K562 (cell line): ENCODE measurements around the gene RBMX. TPM values are rescaled to one million over a fixed set of nuclear protein-coding genes. Genes with fewer than 3 reads are reported as not detected.

Source experiments
- ATAC-seq: fragments of 200-7000 bp; cut with Tn5 transposase; 3 replicates; pipeline ENCODE4 v1.9.1; 2020; ENCODE audit warnings: moderate library complexity
- BruUV-seq: library from RNA; stranded (reverse); fragments of 400-500 nt; replicated peaks from 2 replicates; lab custom pipeline; 2021; lab: Mats Ljungman, UMichigan
- CTCF ChIA-PET: fragments of 300-600 bp; formaldehyde crosslinking; extraction: SDS; loops from one replicate; lab custom pipeline; 2021; ENCODE audit warnings: low intra/inter-chr PET ratio; lab: Yijun Ruan, JAX
- POLR2A ChIA-PET: fragments of 300-600, 350-650 bp; sonication (Branson Sonifier 250); formaldehyde crosslinking; extraction: SDS; loops from one replicate; lab custom pipeline; 2021; ENCODE audit warnings: antibody characterized with exemption, inconsistent platforms; lab: Yijun Ruan, JAX
- DNase-seq, 4 experiments: peaks; one replicate each; pipeline versions ENCODE4 v3.0.0 to v3.0.0-alpha.2; 2011 to 2018; ENCODE audit warnings: low spot score in 3 of 4, mixed read lengths in 3 of 4; ENCODE audit errors: extremely low read depth in 1 of 4
- FAIRE-seq: peaks from 2 replicates; lab custom pipeline; 2011; peaks lifted over from hg19 to GRCh38; lab: Jason Lieb, UNC
- H2AFZ ChIP-seq: 2 replicates; pipeline ENCODE4 v1.6.0; 2011; ENCODE audit warnings: low read depth, low read length, control low read depth, inconsistent platforms
- H3K27ac ChIP-seq: fragments of 200-600 bp; 3 replicates; pipeline ENCODE4 v1.8.0; 2011; ENCODE audit warnings: low read depth, mild to moderate bottlenecking, control low read depth, inconsistent platforms, low read length, moderate library complexity, mixed read lengths; ENCODE audit errors: extremely low read depth
- H3K27me3 ChIP-seq, 2 experiments: fragments of 300-600 bp in 1 of 2; 2 replicates in 1 of 2; 3 replicates in 1 of 2; pipeline versions ENCODE4 v1.6.0 to v1.8.0; 2011; ENCODE audit warnings: inconsistent platforms in 2 of 2, low read length in 2 of 2, mild to moderate bottlenecking in 1 of 2, mixed read lengths in 1 of 2, moderate library complexity in 1 of 2; ENCODE audit not compliant: control insufficient read depth in 2 of 2, insufficient read depth in 2 of 2
- H3K36me3 ChIP-seq: fragments of 300-600 bp; 3 replicates; pipeline ENCODE4 v1.8.0; 2011; ENCODE audit warnings: mild to moderate bottlenecking, low read length, inconsistent platforms; ENCODE audit not compliant: control insufficient read depth, insufficient read depth
- H3K4me1 ChIP-seq, 2 experiments: fragments of 200-600 bp in 1 of 2; replicated peaks in 1 of 2; 2 replicates in 1 of 2; 3 replicates in 1 of 2; pipeline versions ENCODE4 v1.5.1 to v1.8.0; 2011; ENCODE audit warnings: inconsistent platforms in 2 of 2, low read length in 2 of 2, mild to moderate bottlenecking in 1 of 2, mixed read lengths in 1 of 2, moderate library complexity in 1 of 2; ENCODE audit not compliant: control insufficient read depth in 2 of 2, insufficient read depth in 2 of 2
- H3K4me2 ChIP-seq: 2 replicates; pipeline ENCODE4 v1.6.1; 2011; ENCODE audit warnings: low read length, control low read depth, inconsistent platforms, mixed read lengths; ENCODE audit not compliant: insufficient read depth
- H3K4me3 ChIP-seq: fragments of 200-600 bp; sonication (generic), shearing (Covaris generic); 2 replicates; pipeline ENCODE4 v1.5.1; 2016; ENCODE audit warnings: control low read depth, inconsistent platforms
- H3K79me2 ChIP-seq: fragments of 200-600 bp; 3 replicates; pipeline ENCODE4 v1.8.0; 2011; ENCODE audit warnings: low read length, inconsistent platforms; ENCODE audit not compliant: control insufficient read depth, insufficient read depth
- H3K9ac ChIP-seq, 2 experiments: 2 replicates each; pipeline versions ENCODE4 v1.6.0 to v1.6.1; 2011; ENCODE audit warnings: low read depth in 2 of 2, low read length in 2 of 2, control low read depth in 1 of 2, inconsistent platforms in 1 of 2, mild to moderate bottlenecking in 1 of 2, mixed read lengths in 1 of 2; ENCODE audit not compliant: insufficient read depth in 1 of 2
- H3K9me1 ChIP-seq: one replicate; pipeline ENCODE4 v1.6.0; 2011; ENCODE audit warnings: inconsistent platforms, mild to moderate bottlenecking, low read length, moderate library complexity; ENCODE audit not compliant: control insufficient read depth, insufficient read depth
- H3K9me3 ChIP-seq: replicated peaks from 2 replicates; pipeline ENCODE4 v1.5.1; 2011; ENCODE audit warnings: low read depth, low read length, inconsistent platforms; ENCODE audit not compliant: control insufficient read depth, insufficient read depth
- H4K20me1 ChIP-seq: replicated peaks from 2 replicates; pipeline ENCODE4 v1.6.1; 2011; ENCODE audit warnings: low read length, inconsistent platforms, mixed read lengths; ENCODE audit not compliant: control insufficient read depth, insufficient read depth
- CBX8 ChIP-seq: fragments of 200-600 bp; sonication (generic); IDR thresholded peaks from 2 replicates; pipeline ENCODE4 v1.6.1; 2012; ENCODE audit warnings: borderline replicate concordance, mixed run types, low read depth, mild to moderate bottlenecking, moderate library complexity, mixed read lengths, low read length, control low read depth, inconsistent platforms; ENCODE audit not compliant: poor library complexity, severe bottlenecking; ENCODE audit errors: extremely low read depth
- EZH2 ChIP-seq: IDR thresholded peaks from 2 replicates; pipeline ENCODE4 v1.6.1; 2012; ENCODE audit warnings: low read depth, mild to moderate bottlenecking, inconsistent platforms, low read length, borderline replicate concordance
- HDAC3 ChIP-seq: fragments of 450-650 bp; IDR thresholded peaks from 2 replicates; pipeline ENCODE4 v1.6.1; 2018; ENCODE audit warnings: borderline replicate concordance, mild to moderate bottlenecking, moderate library complexity; ENCODE audit not compliant: partially characterized antibody
- HIVEP1 ChIP-seq: fragments of 250-450 bp; sonication (Bioruptor Pico); IDR thresholded peaks from 2 replicates; pipeline ENCODE4 v1.4.0; 2020; ENCODE audit warnings: mild to moderate bottlenecking
- HNRNPH1 ChIP-seq: fragments of 200-400 bp; formaldehyde crosslinking; optimal IDR thresholded peaks from 2 replicates; pipeline ENCODE3; 2017; ENCODE audit warnings: low read depth, mild to moderate bottlenecking, low read length, moderate library complexity
- KLF13 ChIP-seq: fragments of 450-650 bp; IDR thresholded peaks from 2 replicates; pipeline ENCODE4 v1.6.1; 2016; ENCODE audit warnings: missing genetic modification characterization, low read depth, mild to moderate bottlenecking, missing compliant biosample characterization, moderate library complexity, borderline replicate concordance
- MEIS2 ChIP-seq: fragments of 450-650 bp; IDR thresholded peaks from 2 replicates; pipeline ENCODE4 v1.6.1; 2014; ENCODE audit warnings: mild to moderate bottlenecking; ENCODE audit not compliant: partially characterized antibody
- NFXL1 ChIP-seq: fragments of 450-650 bp; formaldehyde crosslinking; IDR thresholded peaks from 2 replicates; pipeline ENCODE4 v1.4.0; 2021; ENCODE audit warnings: mild to moderate bottlenecking
- SP2 ChIP-seq: IDR thresholded peaks from 2 replicates; pipeline ENCODE4 v1.6.1; 2011; ENCODE audit warnings: mild to moderate bottlenecking, low read depth, low read length, moderate library complexity; ENCODE audit not compliant: poor library complexity, severe bottlenecking; ENCODE audit errors: extremely low read depth
- ZFP1 ChIP-seq: fragments of 450-650 bp; formaldehyde crosslinking; IDR thresholded peaks from 2 replicates; pipeline ENCODE4 v1.4.0; 2020; ENCODE audit warnings: mild to moderate bottlenecking, mixed read lengths
- ZKSCAN1 ChIP-seq: fragments of 150-350 bp; IDR thresholded peaks from 2 replicates; pipeline ENCODE4 v1.6.1; 2016; ENCODE audit warnings: low read depth, low read length
- ZNF780A ChIP-seq: fragments of 250-450 bp; sonication (Bioruptor Pico); IDR thresholded peaks from 2 replicates; pipeline ENCODE4 v1.5.0; 2021; ENCODE audit warnings: mild to moderate bottlenecking
- whole genome bisulfite sequencing: fragments of 100-300 bp; shearing (Covaris generic); methylation state at CpG from one replicate; pipeline ENCODE4 v1.1.6; 2016; ENCODE audit warnings: low coverage, mixed read lengths; ENCODE audit not compliant: insufficient coverage; ENCODE audit errors: missing lambda C conversion rate; 5-methylcytosine and 5-hydroxymethylcytosine counted together
- in situ Hi-C: fragments of 300-500 bp; cut with MboI; formaldehyde crosslinking; loops from 4 replicates; pipeline ENCODE4 v1.15.0; 2018; ENCODE audit warnings: inconsistent platforms, mixed read lengths
- intact Hi-C: fragments of 100-400 bp; cut with micrococcal nuclease; formaldehyde crosslinking; loops from 2 replicates; pipeline ENCODE4 v1.14.2; 2022
- polyA plus RNA-seq, 8 experiments: library from polyadenylated mRNA; depleted of rRNA in 4 of 8; stranded (reverse) in 5 of 8; unstranded in 3 of 8; fragments of >200 nt; fragmentation: Nextera tagmentation in 2 of 8; fragmentation: Illumina TruSeq in 1 of 8; extraction: Ambion mirVana in 2 of 8; extraction: Trizol in 1 of 8; gene quantifications; 2 replicates each; pipeline versions ENCODE4 v1.2.1 to v1.2.3, GENCODE V29; 2011 to 2014; ENCODE audit warnings: inconsistent platforms in 1 of 8, missing spikeins in 1 of 8
- total RNA-seq, 7 experiments: library from RNA; depleted of rRNA in 6 of 7; stranded (reverse); fragments of >200 nt in 6 of 7; fragmentation: Illumina TruSeq in 2 of 7; extraction: Trizol in 2 of 7; gene quantifications; 2 replicates each; pipeline versions ENCODE4 v1.2.1 to v1.2.3, GENCODE V29; 2011 to 2021; ENCODE audit warnings: low replicate concordance in 1 of 7
- TF ChIP-seq, protein P1 (sequence below): sonication (generic); IDR thresholded peaks from 2 replicates; pipeline ENCODE4 v1.6.1; 2016
- TF ChIP-seq, protein P2 (sequence below): fragments of 450-650 bp; formaldehyde crosslinking; IDR thresholded peaks from 2 replicates; pipeline ENCODE4 v1.4.0; 2022; ENCODE audit warnings: missing genetic modification characterization
- TF ChIP-seq, protein P3 (sequence below): fragments of 450-650 bp; IDR thresholded peaks from 2 replicates; pipeline ENCODE4 v1.6.1; 2016; ENCODE audit warnings: mild to moderate bottlenecking

Gene RBMX
- total and polyA plus RNA-seq, 9 of the 15 experiments (the other 6 are each of a cell fraction or from before 2014, with no cell fraction given): 405 to 671 (median 540) TPM

DNA sequence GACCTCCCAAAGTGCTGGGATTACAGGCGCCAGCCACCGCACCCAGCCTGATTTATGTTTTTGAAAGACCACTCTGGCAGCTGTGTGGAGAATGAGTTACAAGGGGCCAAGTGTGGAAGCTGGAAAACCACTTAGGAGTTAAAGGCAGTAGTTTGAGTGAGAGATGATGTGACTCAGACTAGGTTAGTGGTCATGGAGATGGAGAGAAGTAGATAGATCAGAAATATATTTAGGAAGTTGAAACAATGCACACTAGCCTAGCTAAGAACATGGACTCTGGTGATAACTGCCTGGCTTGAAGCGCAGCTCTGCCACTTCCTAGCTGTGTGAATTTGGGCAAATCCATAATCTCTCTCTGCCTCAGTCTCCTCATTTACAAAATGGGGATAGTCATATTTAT is 11.9 kb upstream of the RBMX start:
- POLR2A ChIA-PET: interaction anchor here (0.7 to 2.8 kb wide), 4 partner anchors 8 to 17 kb away, joined by 3 to 32 read pairs (median 4); partner anchors contain the start of gene RBMX
- H3K9me3 ChIP-seq: no peaks in the 10 kb centered on the region
- H2AFZ ChIP-seq: peak overlapping the region; percentile 66
- H3K4me1 ChIP-seq: peaks cover 22 to 46% of the 10 kb centered on the region in 2 experiments
- DNase-seq: peak in 1 of 4 experiments; percentile 35
- no TSS peak for BruUV-seq
- no peak overlapping the region; a peak in 1 of 4 replicates for H3K9ac ChIP-seq
- no peaks in the 10 kb centered on the region for H4K20me1 ChIP-seq
- peak overlapping the region; percentile 46; the same call in 1 of the 3 replicates for H3K27ac ChIP-seq
- no peaks in the 10 kb centered on the region for H3K27me3 ChIP-seq
- intact Hi-C loops: no loop called here
- no peaks in the 10 kb centered on the region for H3K36me3 ChIP-seq
- peak overlapping the region; percentile 25 for H3K4me2 ChIP-seq
- FAIRE-seq: no peak
- ATAC-seq: peak; percentile 17; the same call in 2 of the 3 replicates
- no peaks in the 10 kb centered on the region for H3K9me1 ChIP-seq
- CTCF ChIA-PET: no interaction called here
- in situ Hi-C loops: no loop called here
- 58% methylated on average over 3 of the region's 3 CpGs for WGBS
- no peak overlapping the region for H3K4me3 ChIP-seq
- no peaks in the 10 kb centered on the region for H3K79me2 ChIP-seq
- TF ChIP-seq ZFP1 (CRISPR knock-in tag) (no peak), EZH2 (no peak), HIVEP1 (no peak), HNRNPH1 (no peak), SP2 (no peak), KLF13 (tag) (no peak), ZNF780A (CRISPR knock-in tag) (no peak), HDAC3 (no peak), ZKSCAN1 (no peak), MEIS2 (peak; percentile 26), CBX8 (no peak), NFXL1 (no peak)
- TF ChIP-seq, protein P1, sequence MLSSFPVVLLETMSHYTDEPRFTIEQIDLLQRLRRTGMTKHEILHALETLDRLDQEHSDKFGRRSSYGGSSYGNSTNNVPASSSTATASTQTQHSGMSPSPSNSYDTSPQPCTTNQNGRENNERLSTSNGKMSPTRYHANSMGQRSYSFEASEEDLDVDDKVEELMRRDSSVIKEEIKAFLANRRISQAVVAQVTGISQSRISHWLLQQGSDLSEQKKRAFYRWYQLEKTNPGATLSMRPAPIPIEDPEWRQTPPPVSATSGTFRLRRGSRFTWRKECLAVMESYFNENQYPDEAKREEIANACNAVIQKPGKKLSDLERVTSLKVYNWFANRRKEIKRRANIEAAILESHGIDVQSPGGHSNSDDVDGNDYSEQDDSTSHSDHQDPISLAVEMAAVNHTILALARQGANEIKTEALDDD: peak; percentile 95
- TF ChIP-seq, protein P2, sequence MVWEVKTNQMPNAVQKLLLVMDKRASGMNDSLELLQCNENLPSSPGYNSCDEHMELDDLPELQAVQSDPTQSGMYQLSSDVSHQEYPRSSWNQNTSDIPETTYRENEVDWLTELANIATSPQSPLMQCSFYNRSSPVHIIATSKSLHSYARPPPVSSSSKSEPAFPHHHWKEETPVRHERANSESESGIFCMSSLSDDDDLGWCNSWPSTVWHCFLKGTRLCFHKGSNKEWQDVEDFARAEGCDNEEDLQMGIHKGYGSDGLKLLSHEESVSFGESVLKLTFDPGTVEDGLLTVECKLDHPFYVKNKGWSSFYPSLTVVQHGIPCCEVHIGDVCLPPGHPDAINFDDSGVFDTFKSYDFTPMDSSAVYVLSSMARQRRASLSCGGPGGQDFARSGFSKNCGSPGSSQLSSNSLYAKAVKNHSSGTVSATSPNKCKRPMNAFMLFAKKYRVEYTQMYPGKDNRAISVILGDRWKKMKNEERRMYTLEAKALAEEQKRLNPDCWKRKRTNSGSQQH: no peak
- TF ChIP-seq, protein P3, sequence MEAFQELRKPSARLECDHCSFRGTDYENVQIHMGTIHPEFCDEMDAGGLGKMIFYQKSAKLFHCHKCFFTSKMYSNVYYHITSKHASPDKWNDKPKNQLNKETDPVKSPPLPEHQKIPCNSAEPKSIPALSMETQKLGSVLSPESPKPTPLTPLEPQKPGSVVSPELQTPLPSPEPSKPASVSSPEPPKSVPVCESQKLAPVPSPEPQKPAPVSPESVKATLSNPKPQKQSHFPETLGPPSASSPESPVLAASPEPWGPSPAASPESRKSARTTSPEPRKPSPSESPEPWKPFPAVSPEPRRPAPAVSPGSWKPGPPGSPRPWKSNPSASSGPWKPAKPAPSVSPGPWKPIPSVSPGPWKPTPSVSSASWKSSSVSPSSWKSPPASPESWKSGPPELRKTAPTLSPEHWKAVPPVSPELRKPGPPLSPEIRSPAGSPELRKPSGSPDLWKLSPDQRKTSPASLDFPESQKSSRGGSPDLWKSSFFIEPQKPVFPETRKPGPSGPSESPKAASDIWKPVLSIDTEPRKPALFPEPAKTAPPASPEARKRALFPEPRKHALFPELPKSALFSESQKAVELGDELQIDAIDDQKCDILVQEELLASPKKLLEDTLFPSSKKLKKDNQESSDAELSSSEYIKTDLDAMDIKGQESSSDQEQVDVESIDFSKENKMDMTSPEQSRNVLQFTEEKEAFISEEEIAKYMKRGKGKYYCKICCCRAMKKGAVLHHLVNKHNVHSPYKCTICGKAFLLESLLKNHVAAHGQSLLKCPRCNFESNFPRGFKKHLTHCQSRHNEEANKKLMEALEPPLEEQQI: no peak
